ENCODE data around the gene FBLN1.

GRCh38 chr22:45645526-45646414 lies 143.1 kb downstream of the FBLN1 start:
- TF ChIP-seq POLR2A (IDR thresholded peaks at IDR 0.05) (no peak), CTCF (IDR thresholded peaks at IDR 0.05) (peak in 6 of 7 experiments; percentile 41 to 97 (median 92))

Data from stomach (tissue), 4 donors.